HS-27A (cell line): ENCODE measurements around the gene ZNF81.
"Not testable (repeated sequence)": the region's sequence is repeated elsewhere in the genome, so short reads cannot be mapped to it uniquely, and the experiment has no call there.

ENCODE experiments used
- DNase-seq: peaks from one replicate; pipeline ENCODE4 v3.0.0-alpha.2; 2012; ENCODE audit warnings: low read depth, missing footprints

Gene ZNF81

DNA sequence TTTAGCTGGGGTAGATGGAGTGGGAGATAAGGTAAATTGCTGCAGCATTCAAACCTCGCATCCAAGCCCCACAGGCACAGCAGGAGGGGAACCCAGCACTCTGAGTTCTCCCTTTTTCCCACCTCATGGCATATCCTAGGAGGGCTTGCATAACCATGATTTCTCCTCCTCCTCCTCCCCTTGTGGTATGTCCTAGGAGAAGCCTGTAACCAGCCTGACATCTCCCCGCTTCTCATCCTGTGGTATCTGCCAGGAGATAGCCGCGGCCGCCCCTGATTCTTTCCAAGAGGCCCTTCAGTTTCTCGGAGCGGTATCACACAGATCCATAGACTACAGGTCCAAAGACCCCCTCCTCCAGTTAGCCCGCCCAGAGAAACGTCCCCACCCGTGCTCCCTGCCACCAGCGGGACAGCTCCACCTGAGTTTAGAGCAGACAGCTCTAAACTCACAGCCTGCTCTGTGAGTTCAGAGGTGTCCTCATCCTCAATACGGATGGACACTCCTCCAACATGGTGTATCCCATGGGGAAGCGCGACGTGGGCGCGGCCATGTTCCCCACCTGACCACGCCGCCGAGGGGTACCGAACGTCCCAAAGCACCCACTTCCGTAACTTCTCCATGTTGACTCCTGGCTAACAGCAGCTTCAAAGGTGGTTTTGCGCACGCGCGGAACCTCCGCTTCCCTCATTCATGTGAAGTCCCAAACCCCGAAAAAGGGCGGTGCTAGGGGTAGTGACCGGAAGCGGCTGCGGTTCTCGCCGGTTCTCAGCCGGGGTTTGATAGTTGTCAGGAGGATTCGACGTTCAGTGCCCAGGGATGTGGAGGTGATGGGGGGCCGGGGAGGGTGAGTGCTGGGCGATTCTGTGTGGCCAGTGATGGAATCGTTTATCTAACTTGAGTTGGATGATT lies at the start of gene ZNF81:
Gene ZNF81, plus strand, starts transcription at position 739 of the 909 bp plus-strand sequence. CDS start 9,366 bp downstream, outside the sequence.
- peak; percentile 71 for DNase-seq

DNA sequence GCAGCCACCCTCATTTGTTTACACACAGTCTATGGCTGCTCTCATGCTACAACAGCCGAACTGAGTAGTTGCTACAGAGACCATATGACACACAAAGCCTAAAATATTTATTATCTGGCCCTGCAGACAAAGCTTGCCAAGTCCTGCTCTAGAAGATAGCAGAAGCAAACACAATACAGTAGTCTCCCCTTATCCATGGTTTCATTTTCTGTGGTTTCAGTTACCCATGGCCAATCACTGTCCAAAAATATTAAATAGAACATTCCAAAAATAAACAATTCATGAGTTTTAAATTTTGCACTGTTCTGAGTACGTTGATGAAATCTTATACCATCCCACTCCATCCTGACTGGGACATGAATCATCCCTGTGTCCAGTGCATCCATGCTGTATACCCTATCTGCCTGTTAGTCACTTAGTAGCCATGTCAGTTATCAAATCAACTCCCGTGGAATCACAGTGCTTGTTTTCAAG lies 40.2 kb upstream of the ZNF81 start:
- DNase-seq, result peak; percentile 22

DNA sequence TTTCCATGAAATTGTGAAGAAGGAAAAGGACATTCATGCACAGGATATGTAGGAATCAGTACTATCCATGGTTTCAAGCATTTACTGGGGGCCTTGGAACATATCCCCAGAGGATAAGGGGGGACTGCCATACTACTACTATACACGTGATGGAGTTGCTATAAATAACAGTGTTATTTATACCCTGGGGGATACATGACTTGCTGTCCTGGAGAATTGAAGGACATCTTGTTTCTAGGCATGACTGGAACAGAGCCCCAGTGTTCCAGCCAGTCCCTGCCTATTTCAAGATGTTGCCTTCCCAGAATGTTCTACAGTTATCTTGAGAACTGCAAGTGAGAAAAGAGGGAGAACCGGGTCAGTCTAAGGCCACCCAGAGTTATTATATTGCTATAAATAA lies 39.6 kb upstream of the ZNF81 start:
- no peak for DNase-seq

- no peak for DNase-seq
These were observed 37.8 kb upstream of the ZNF81 start for GRCh38 chrX:47798861-47799260.

DNA sequence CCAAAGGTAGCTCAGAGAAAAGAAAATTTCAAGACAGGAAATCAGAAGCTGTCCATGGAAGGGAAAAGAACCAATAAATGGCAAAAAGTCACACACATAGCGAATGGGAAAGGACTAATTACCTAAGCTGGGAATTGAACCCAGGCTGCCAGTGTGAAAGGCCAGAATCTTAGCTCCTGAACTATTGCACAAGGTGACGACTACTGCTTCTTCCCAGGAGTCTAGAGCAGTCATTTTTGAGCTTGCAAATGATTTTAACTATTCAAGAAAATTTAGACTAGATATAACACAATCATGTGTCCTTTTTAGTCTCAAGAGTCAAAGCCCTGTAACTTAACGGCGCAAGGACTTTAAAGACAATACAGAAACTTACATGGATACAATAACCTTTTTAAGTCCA lies 34.1 kb upstream of the ZNF81 start:
- DNase-seq, result no peak

DNA sequence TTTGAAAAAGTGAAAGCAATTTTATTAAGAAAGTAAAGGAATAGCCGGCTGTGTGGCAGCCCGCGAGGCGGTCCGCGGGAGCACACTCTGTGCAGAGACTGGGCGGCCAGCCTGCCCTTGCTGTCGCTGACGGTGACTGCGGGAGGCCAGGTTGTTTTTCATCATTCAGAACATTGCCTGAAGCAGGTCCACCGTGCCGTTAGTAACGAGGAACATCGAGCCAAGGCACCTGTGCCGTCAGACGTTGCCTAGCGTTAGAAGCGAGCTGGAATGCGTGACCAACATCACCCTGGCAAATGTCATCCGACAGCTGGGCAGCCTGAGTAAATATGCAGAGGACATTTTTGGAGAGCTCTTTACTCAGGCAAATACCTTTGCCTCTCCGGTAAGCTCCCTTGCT lies 33.6 kb upstream of the ZNF81 start:
- DNase-seq, result not testable (repeated sequence)

DNA sequence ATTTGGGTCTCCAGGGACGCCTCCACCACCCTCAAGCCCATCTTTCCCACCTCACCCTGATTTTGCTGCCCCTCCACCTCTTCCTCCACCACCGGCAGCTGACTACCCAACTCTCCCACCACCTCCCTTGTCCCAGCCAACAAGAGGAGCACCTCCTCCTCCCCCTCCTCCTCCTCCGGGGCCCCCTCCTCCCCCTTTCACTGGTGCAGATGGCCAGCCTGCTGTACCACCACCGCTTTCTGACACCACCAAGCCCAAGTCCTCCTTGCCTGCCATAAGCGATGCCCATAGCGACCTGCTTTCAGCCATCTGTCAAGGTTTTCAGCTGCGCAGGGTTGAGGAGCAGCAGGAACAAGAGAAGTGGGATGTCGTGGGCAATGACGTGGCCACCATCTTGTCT lies 32.4 kb upstream of the ZNF81 start:
- no peak for DNase-seq

GRCh38 chrX:47805844-47806243 lies 30.9 kb upstream of the ZNF81 start:
- DNase-seq, result not testable (repeated sequence)

GRCh38 chrX:47806415-47807271 lies 30.1 kb upstream of the ZNF81 start:
- not testable (repeated sequence) for DNase-seq

GRCh38 chrX:47807272-47807538 lies 29.5 kb upstream of the ZNF81 start:
- DNase-seq, result not testable (repeated sequence)

DNA sequence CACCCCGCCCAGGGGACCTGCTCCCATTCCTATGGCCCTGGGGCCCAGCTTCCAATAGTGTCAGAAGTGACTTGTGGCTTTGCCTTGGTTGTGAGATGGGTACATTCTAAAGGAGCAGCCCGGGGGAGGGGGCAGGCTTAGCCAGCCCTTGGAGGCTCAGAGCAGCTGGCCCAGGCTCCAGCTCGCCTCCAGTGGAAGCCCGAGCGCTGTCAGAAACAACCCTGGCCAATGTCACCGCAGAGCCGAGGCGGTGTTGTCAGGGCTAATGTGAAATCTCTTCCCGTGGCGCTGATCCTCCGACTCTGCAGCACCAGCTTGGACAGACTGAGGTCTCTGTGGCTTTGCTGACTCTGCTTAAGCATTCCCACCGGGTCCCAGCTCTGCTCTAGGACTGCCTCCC lies 29.2 kb upstream of the ZNF81 start:
- DNase-seq, result no peak

GRCh38 chrX:47808904-47809788 lies 27.6 kb upstream of the ZNF81 start:
- DNase-seq, result no peak

GRCh38 chrX:47814851-47815250 lies 21.9 kb upstream of the ZNF81 start:
- no peak for DNase-seq

GRCh38 chrX:47815901-47816845 lies 20.5 kb upstream of the ZNF81 start:
- no peak for DNase-seq

DNA sequence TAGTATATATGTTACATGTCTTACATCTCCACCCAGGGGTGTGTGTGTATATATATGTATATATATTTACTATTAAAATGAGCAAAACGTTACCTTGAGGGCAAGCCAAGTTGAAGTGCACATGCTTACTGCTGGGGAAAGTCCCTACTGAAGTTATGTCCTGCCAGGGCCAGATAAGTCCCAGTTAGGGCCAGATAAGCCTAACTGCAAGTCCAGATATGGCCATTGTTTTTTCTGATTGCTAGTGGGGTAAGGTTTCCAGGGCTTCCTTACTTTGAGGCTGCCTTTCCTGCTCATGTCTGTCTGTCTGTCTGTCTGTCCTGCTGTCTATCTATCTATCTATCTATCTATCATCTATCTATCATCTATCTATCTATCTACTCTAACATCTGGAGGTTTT lies 19.3 kb upstream of the ZNF81 start:
- no peak for DNase-seq

- DNase-seq, result no peak
These were observed 18.8 kb upstream of the ZNF81 start for GRCh38 chrX:47817897-47818296.

GRCh38 chrX:47828984-47829383 lies 7.7 kb upstream of the ZNF81 start:
- no peak for DNase-seq

DNA sequence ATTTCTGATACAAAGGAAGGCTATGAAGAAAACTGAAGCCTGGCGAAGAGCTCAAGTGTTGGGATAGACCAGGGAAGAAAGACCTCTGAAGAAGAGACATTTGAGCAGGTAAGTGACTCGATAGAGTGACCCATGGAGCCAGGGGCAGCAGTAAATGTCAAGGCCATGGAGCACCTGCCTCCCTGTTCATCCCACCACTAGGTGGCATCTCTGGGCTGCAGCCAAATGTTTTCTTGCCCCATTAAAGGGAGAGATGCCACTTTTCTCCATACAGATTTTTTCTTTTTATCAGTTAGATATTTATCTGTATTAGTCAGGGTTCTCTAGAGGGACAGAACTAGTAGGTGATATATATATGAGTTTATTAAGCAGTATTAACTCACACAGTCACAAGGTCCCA lies 4.9 kb upstream of the ZNF81 start:
- peak; percentile 11 for DNase-seq

- no peak for DNase-seq
These were observed 1.7 kb downstream of the ZNF81 start for GRCh38 chrX:47838361-47838760.

- DNase-seq, result no peak
These were observed 3.4 kb downstream of the ZNF81 start for GRCh38 chrX:47840111-47840510.

DNA sequence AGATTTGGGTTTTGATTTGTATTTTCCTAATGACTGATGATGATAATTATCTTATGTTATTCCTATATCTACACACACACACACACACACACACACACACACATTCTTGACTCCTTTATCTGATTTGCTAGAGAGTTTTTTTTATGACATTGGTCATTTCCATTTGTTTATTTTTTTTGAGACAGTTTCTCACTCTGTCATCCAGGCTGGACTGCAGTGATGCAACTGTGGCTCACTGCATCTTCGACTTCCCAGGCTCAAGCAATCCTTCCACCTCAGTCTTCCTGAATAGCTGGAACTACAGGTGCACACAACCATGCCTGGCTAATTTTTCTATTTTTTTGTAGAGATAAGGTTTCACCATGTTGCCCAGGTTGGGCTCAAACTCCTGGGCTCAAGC lies 6.7 kb downstream of the ZNF81 start:
- no peak for DNase-seq
